ENCODE measurements around the gene ALOX5AP.

- TF ChIP-seq ETV6 (conservative IDR thresholded peaks at IDR 0.05 in 1 of 2, IDR thresholded peaks at IDR 0.05 in 1 of 2; ENCODE audit: borderline replicate concordance in 1 of 2, low read depth in 1 of 2) (no peak), SP1 (IDR thresholded peaks at IDR 0.05; ENCODE audit: low read depth, low read length) (no peak), STAT3 (IDR thresholded peaks at IDR 0.05; ENCODE audit: low read depth, low read length) (no peak), TBL1XR1 (IDR thresholded peaks at IDR 0.05; ENCODE audit: low read depth, low read length) (no peak), EGR1 (IDR thresholded peaks at IDR 0.05; ENCODE audit: borderline replicate concordance in 1 of 2, low read depth in 2 of 2, low read length in 2 of 2) (no peak), EZH2 (IDR thresholded peaks at IDR 0.05; ENCODE audit: borderline replicate concordance, control insufficient read depth, low read depth, low read length) (no peak), CTCF (IDR thresholded peaks at IDR 0.05 in 2 of 3, conservative IDR thresholded peaks at IDR 0.05 in 1 of 3; ENCODE audit: control insufficient read depth in 2 of 3, extremely low read depth in 1 of 3, insufficient read depth in 1 of 3, low read depth in 3 of 3, low read length in 3 of 3) (no peak), CEBPB (IDR thresholded peaks at IDR 0.05; ENCODE audit: borderline replicate concordance in 1 of 2, low read depth in 2 of 2, low read length in 2 of 2) (no peak)
Measured at GRCh38 chr13:30732046-30732390, 3.3 kb upstream of the ALOX5AP start.

All from GM12878 (cell line).